ENCODE data around the gene POLR2M.

The POLR2M gene

DNA sequence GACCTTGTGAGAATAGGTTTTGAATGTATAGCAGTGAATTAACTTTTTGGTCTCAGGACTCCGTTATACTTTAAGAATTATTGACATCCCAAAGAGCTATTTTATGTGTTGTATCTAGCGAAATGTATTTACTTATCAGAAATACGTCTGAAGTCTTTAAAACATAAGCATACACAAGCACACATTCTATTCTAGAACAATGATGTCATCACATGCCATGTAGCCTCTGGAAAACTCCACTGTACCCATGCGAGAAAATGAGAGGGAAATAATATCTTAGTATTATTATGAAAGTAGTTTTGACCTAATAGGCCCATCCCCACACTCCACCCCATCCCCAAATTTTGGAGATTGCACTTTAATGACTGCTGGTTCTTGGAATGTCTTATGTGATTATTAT is 1.5 kb downstream of the POLR2M start:
- Mint-ChIP-seq H3K4me3 (peak overlapping the region; percentile 89), H3K27me3 (no peaks in the 10 kb centered on the region), H3K9me3 (no peaks in the 10 kb centered on the region), H3K27ac (peak overlapping the region; percentile 96), H3K36me3 (ENCODE audit: low read depth) (peaks cover 56% of the 10 kb centered on the region), H3K4me1 (ENCODE audit: low read depth) (peaks cover 65% of the 10 kb centered on the region)

DNA sequence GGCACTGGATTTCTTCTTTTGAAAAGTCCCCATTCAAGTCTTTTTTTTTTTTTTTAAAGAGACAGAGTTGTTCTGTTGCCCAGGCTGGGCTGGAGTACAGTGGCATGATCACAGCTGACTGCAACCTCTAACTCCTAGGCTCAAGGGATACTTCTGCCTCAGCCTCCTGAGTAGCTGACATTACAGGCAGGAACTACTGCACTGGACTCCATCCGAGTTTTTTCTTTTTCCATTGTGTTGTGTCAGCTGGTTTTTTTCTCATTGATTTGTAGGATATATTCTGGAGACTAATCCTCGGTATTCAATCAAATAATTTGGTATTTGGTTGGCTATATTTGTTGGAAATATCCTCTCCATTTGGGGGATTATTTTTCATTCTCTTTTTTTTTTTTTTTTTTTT is 11.8 kb downstream of the POLR2M start:
- Mint-ChIP-seq H3K4me3 (no peak overlapping the region), H3K27me3 (no peaks in the 10 kb centered on the region), H3K27ac (no peak overlapping the region), H3K36me3 (ENCODE audit: low read depth) (peaks cover 71% of the 10 kb centered on the region), H3K9me3 (peaks cover 6% of the 10 kb centered on the region), H3K4me1 (ENCODE audit: low read depth) (peaks cover 11% of the 10 kb centered on the region)

DNA sequence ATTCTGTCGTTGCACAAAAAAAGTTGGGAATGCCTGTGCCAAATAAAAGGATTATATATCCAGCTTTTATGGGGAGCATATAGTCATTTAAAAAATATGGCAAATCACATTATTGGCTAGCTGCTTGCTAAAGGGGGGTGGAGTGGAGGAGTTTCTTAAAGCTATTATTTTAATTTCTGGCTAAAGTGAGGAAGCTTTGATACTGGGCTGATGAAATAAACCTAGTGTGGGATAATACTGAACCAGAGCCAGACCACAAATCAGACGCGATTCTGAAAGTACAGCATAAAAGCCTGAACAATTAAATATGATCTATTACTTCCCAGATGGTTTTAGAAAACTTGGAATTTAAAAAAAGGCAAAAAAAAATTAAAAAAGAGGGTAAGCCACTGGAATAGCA is 14.4 kb downstream of the POLR2M start:
- Mint-ChIP-seq H3K4me3 (no peak overlapping the region), H3K27ac (no peak overlapping the region), H3K9me3 (peaks cover 11% of the 10 kb centered on the region), H3K36me3 (ENCODE audit: low read depth) (peaks cover 61% of the 10 kb centered on the region), H3K27me3 (no peaks in the 10 kb centered on the region), H3K4me1 (ENCODE audit: low read depth) (no peaks in the 10 kb centered on the region)

DNA sequence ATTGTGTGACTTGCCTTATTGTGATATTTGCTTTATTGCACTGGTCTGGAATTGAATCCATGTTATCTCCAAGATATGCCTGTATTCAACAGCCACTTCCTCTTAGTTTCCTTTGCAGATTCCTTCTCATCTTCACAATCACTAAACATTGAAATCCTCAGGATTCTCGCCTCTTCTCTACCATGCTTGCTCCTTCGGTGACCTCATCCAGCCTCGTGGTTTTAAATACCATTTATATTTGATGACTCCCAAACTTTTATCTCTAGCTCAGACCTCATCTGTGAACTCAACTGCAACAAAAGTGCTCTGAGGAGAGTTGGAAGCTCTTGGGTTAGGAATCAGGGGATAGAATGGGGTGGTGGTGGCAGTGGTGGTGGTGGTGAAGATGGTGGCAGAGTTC is 19.9 kb downstream of the POLR2M start:
- no peaks in the 10 kb centered on the region for H3K27me3 Mint-ChIP-seq
- no peak overlapping the region for H3K27ac Mint-ChIP-seq
- H3K36me3 Mint-ChIP-seq (ENCODE audit: low read depth), result peaks cover 30% of the 10 kb centered on the region
- no peak overlapping the region for H3K4me3 Mint-ChIP-seq
- H3K9me3 Mint-ChIP-seq, result peaks cover 5% of the 10 kb centered on the region
- no peaks in the 10 kb centered on the region for H3K4me1 Mint-ChIP-seq (ENCODE audit: low read depth)

DNA sequence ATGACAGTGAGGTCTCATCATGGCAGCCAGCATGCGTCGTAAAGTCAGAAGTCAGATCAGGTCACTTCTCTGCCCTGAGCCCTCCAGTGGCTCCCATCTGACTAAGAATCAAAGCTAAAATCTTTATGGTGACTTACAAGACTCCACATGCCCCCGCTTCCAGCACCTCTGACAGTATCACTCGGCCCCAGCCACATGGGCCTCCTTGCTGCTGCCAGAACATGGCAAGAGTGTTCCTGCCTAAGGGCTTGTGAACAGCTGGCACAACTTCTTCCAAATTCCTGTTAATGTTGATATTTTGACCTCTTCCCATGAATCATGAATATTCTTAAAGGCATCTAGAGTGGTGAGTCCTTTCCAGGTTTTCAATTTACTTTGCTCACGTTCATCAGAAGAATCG is 20.5 kb downstream of the POLR2M start:
- H3K4me3 Mint-ChIP-seq, result no peak overlapping the region
- peaks cover 5% of the 10 kb centered on the region for H3K9me3 Mint-ChIP-seq

DNA sequence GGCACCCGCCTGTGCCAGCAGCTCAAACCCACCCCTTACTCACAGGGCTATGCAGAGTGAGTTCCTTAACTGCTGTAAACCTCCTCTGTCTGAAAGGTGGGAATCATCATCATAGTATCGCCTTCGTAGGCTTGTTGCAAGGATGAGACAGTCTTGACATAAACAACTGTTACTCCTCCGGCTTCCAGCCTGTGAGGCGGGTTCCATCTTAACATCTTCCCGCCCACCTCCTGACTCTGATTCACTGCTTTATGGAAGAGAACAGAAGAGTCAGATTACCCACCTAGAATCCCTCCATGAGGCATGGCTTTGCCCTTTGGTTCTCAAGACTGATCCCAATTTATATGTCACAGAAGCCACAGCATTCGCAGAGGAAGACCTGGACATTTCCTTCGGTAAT is 21.9 kb downstream of the POLR2M start:
- Mint-ChIP-seq H3K9me3 (peaks cover 5% of the 10 kb centered on the region), H3K27ac (no peak overlapping the region), H3K4me1 (ENCODE audit: low read depth) (no peaks in the 10 kb centered on the region), H3K36me3 (ENCODE audit: low read depth) (peaks cover 22% of the 10 kb centered on the region), H3K27me3 (no peaks in the 10 kb centered on the region), H3K4me3 (no peak overlapping the region)

More for the DNA sequence above, 20.5 kb downstream of the POLR2M start:
- Mint-ChIP-seq H3K27ac (no peak overlapping the region), H3K4me1 (ENCODE audit: low read depth) (no peaks in the 10 kb centered on the region), H3K27me3 (no peaks in the 10 kb centered on the region), H3K36me3 (ENCODE audit: low read depth) (peaks cover 30% of the 10 kb centered on the region)

DNA sequence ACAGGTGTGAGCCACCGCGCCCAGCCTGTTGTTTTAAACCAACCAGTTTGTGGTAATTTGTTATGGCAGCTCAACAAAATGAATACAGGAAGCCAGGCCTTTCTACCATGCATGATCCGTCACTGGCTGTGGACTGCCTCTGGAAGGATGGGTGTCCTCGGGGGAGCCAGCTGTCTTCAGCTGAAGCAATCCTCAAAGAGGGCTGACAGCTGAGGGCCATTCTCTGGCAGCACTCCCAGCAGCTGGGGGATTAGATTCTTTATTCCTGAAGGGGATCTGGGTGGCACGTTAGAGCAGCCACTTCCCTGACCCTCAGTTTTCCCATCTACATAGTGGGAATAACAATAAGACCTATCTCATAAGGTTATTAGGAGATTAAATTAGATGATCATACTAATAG is 24.4 kb downstream of the POLR2M start:
- Mint-ChIP-seq H3K4me1 (ENCODE audit: low read depth) (no peaks in the 10 kb centered on the region), H3K4me3 (no peak overlapping the region), H3K27ac (no peak overlapping the region), H3K36me3 (ENCODE audit: low read depth) (peaks cover 10% of the 10 kb centered on the region), H3K27me3 (no peaks in the 10 kb centered on the region), H3K9me3 (no peaks in the 10 kb centered on the region)

DNA sequence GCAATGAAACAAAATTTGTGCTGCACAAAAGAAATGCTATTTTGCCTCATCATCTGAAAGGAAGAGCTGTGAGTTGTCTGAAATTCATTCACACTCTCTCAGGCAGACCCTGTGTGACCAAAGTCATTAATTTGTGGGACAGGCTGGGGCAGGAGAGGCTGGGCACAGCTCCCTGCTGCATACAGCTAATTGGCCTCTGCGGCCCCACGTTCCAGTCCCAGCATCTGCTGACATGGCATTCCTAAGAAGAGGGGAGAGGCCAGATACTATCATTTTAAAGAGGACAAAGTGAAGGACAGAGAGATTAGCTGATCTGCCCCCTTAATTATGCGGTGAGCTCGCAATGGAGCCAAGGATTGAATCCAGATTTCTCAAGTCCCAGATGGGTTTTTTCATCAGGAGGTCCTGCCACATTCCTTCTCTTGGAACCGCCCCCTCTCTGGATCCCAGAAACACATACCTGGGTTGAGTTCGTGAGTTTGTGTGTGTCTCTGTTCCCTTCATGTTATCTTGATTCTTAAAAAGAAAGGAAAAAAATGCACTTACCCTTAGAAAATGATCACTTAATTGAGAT is 25.1 kb downstream of the POLR2M start:
- H3K36me3 Mint-ChIP-seq (ENCODE audit: low read depth), result peaks cover 7% of the 10 kb centered on the region

DNA sequence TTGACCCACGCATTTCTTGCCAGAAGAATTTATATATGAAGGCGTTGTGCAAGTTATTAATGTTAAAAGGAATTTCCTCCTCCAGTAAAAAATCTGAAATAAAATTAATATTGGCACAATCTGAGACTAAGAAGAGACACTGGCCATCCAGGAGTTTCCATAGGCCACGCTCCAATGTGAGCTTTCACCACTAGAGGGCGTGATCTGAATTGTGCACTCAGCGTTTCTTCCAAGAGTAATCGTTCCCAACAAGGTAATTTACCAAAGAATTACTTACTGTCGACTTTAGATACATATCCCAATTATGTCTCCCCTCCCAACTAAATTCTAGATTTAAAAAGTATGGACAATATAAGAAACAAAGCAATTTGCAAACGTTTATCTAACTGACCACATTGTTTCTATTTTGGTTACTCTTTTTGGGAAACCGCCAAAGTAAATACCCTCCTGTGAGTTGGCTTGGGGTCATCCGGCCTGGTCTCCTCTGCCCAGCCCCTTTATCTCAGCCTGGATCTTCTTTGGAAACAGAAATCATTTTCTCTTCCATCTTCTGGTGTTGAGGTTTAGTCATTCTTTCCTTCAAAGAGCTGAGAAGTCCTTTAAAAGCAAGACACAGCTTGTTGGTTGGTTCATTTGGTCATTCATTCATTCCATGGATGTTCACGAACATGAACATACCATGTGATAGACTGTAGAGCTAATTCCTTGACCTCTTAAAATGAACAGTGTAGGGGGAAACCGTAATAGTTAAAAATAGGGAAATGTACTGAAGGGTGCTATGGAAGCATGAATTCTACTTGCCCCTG is 26.2 kb downstream of the POLR2M start:
- no peak overlapping the region for H3K27ac Mint-ChIP-seq
- peaks cover 5% of the 10 kb centered on the region for H3K36me3 Mint-ChIP-seq (ENCODE audit: low read depth)

More for the DNA sequence above, 25.1 kb downstream of the POLR2M start:
- H3K9me3 Mint-ChIP-seq, result no peaks in the 10 kb centered on the region
- H3K4me1 Mint-ChIP-seq (ENCODE audit: low read depth), result no peaks in the 10 kb centered on the region
- H3K27ac Mint-ChIP-seq, result no peak overlapping the region
- no peak overlapping the region for H3K4me3 Mint-ChIP-seq
- no peaks in the 10 kb centered on the region for H3K27me3 Mint-ChIP-seq

DNA sequence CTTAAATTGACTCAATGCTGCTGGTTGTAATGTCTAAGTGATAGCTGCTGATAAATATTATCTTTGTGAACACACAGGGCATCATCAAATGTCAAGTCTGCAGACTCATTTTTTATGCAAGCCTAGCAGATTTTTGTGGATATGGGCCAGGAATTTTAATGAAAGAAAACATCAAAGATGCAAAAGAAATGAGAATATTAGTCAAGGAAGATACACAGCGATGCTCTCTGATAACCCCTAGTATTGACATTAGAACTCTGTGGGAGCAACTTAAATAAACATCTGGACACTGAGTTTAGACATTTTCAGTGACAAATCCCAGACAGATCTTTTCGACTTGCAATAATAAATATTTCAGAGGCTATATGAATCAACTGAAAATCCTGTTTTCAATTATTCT is 28.3 kb downstream of the POLR2M start:
- no peak overlapping the region for H3K4me3 Mint-ChIP-seq
- H3K27me3 Mint-ChIP-seq, result no peaks in the 10 kb centered on the region
- no peaks in the 10 kb centered on the region for H3K9me3 Mint-ChIP-seq
- peaks cover 5% of the 10 kb centered on the region for H3K36me3 Mint-ChIP-seq (ENCODE audit: low read depth)
- H3K27ac Mint-ChIP-seq, result no peak overlapping the region
- no peaks in the 10 kb centered on the region for H3K4me1 Mint-ChIP-seq (ENCODE audit: low read depth)

More for the DNA sequence above, 26.2 kb downstream of the POLR2M start:
- Mint-ChIP-seq H3K4me3 (no peak overlapping the region), H3K9me3 (no peaks in the 10 kb centered on the region), H3K4me1 (ENCODE audit: low read depth) (no peaks in the 10 kb centered on the region), H3K27me3 (no peaks in the 10 kb centered on the region)

DNA sequence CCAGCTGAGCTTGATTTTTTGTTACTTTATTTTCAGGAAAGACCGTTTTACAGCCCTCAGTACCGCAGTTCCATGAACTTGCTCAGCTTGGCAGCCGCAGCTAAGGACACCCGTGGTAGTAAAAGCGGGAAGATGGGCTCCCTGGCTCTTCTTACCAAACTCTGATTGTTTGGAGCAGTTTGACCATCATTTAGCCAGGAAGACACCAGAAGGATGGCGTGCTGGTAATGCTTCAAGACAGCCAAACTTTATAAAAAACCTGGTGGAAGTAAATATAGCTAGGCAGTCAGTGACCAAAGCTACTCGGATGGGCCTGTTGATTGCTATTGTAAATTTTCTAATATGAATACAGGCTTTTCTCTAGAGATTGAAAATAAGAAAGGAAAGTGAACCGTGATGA is 28.9 kb downstream of the POLR2M start:
- no peak overlapping the region for H3K4me3 Mint-ChIP-seq
- H3K27ac Mint-ChIP-seq, result no peak overlapping the region
- no peaks in the 10 kb centered on the region for H3K9me3 Mint-ChIP-seq
- no peaks in the 10 kb centered on the region for H3K27me3 Mint-ChIP-seq
- H3K36me3 Mint-ChIP-seq (ENCODE audit: low read depth), result peaks cover 5% of the 10 kb centered on the region
- no peaks in the 10 kb centered on the region for H3K4me1 Mint-ChIP-seq (ENCODE audit: low read depth)

DNA sequence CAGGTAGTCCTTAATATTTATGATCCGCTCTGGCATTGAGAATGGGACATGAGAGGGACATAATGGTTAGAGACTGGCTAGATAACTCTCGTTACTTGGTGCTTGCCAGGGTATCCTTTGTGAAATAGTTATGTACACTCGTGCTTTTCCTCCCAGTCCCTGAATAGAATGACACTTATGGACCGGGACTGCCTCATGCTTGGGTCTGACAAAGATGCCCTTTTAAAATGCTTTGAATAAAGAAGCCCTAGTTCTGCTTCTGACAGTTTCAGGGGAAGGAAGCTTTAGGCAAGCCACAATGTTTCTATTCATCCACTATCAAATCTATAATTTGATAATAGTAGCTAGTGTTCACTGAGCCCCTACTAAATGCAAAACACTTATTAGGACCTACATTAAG is 29.4 kb downstream of the POLR2M start:
- Mint-ChIP-seq H3K4me1 (ENCODE audit: low read depth) (no peaks in the 10 kb centered on the region), H3K36me3 (ENCODE audit: low read depth) (peaks cover 5% of the 10 kb centered on the region), H3K27me3 (no peaks in the 10 kb centered on the region), H3K9me3 (no peaks in the 10 kb centered on the region), H3K4me3 (no peak overlapping the region), H3K27ac (no peak overlapping the region)

DNA sequence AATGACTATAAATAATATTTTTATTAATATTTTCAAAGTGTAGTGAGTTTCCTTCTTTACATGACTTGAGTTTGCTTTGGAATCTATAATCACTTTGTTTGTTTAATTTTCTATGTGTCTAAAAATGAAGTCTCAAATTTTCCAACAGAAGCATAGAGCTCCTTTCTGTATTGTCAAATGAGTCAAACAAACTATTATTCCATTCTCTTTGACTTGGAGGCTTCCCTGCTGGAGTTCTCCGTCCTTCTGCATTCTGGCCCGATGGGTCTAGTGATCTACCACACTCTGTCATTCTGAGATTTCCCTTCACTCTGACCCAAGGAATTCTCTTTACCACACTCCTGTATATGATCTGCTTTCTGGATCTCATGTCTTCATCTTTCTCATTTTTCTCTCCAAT is 30.1 kb downstream of the POLR2M start:
- Mint-ChIP-seq H3K4me3 (no peak overlapping the region), H3K27me3 (no peaks in the 10 kb centered on the region), H3K9me3 (no peaks in the 10 kb centered on the region), H3K4me1 (ENCODE audit: low read depth) (no peaks in the 10 kb centered on the region), H3K27ac (peak overlapping the region; percentile 21), H3K36me3 (ENCODE audit: low read depth) (peaks cover 5% of the 10 kb centered on the region)

DNA sequence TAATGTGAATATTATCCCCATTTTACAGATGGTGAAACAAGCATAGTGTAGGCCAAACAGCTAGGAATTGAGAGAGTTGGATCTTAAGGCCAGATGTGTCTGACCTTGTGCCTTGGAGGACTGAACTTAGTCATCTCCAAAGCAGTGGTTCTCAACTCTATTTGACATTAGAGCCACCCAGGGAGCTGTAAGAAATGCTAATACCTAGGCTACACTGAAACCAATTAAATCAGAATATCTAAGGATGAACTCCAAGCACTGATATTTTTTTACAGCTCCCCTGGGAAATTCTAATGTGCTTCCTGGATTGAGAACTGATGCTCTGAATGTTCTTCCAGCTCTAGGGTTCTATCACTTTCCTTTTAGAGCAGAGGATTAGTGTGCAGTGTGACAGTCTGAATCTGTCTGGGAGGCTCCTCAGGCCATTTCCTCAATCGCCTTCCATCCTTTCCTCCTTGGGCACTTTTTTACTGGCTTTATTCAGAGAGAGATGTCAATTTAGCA is 32.3 kb downstream of the POLR2M start:
- Mint-ChIP-seq H3K36me3 (ENCODE audit: low read depth) (peaks cover 5% of the 10 kb centered on the region), H3K4me3 (no peak overlapping the region), H3K27me3 (no peaks in the 10 kb centered on the region), H3K27ac (no peak overlapping the region), H3K4me1 (ENCODE audit: low read depth) (no peaks in the 10 kb centered on the region), H3K9me3 (no peaks in the 10 kb centered on the region)

DNA sequence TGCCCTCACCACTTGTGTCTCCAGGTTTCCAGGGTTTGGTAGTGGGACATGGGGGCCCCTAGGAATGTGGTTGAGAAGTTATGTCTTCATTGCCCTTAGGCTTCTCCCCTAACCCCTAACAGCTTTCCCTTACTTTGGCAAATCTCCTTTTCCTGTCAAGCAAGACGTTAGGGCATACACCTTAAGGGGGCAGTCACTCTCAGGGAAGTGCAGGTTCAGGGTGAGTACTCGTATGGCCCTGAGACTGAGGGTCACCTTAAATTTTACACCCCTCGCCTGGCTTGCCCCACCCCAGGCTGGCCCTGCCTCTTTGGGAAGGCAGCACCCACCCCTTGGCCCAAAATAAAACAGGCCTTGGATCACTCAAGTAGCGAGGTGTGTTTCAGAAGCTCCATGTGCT is 33.5 kb downstream of the POLR2M start:
- Mint-ChIP-seq H3K27ac (no peak overlapping the region), H3K9me3 (no peaks in the 10 kb centered on the region), H3K4me1 (ENCODE audit: low read depth) (no peaks in the 10 kb centered on the region), H3K36me3 (ENCODE audit: low read depth) (peaks cover 5% of the 10 kb centered on the region), H3K27me3 (no peaks in the 10 kb centered on the region), H3K4me3 (no peak overlapping the region)
